HG03280 (cell line): ENCODE measurements around the gene PTPN18.
A peak's percentile ranks its signal among the peaks of the same experiment; 100 is the strongest.

Source experiments
- ATAC-seq: cut with Tn5 transposase; IDR thresholded peaks from one replicate; pipeline ENCODE4 v1.9.1; 2021; ENCODE audit warnings: mild to moderate bottlenecking, moderate library complexity; ENCODE audit not compliant: unreplicated experiment

PTPN18 gene

GRCh38 chr2:130339885-130340745 is 15.7 kb upstream of the PTPN18 start:
- no peak for ATAC-seq

- ATAC-seq: no peak
These were observed 14.3 kb upstream of the PTPN18 start for GRCh38 chr2:130341562-130342019.

GRCh38 chr2:130342020-130342532 is 13.8 kb upstream of the PTPN18 start:
- ATAC-seq: peak; percentile 78

DNA sequence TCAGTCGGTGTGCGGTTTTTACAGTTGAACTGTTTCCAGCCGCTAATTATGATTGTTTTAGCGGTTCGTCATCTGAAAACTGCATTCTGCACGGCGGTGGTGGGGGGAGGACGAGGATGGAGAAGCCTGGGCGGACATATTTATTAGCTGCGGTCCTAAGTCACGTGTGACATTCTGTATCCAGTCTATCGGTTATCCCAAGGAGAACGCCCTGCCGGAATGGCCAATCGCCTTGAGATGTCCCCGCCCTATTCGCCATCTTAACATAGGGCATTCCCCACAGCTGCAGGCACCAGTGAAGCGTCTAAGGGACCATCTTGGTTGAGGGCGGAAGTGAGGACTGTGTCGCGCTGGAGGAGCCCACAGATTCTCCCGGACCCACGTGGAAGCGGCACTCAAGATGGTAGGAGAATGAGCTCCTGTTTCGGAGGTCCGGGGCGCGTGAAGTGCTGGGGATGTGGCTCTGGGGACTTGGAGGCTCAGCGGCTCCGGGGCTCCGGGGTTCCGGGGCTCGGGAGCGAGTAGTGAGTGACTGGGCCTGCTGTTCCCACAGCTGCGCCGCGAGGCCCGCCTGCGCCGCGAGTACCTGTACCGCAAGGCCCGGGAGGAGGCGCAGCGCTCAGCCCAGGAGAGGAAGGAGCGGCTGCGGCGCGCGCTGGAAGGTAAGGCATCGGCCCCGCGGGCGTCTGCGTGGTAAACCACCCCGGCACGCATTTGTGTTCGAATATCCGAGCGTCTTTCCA is 13.2 kb upstream of the PTPN18 start, which contains the start of gene IMP4:
Gene IMP4 (plus strand): TSS at position 365 of the 743 bp plus-strand sequence. CDS start 36 bp downstream, at position 401.
- peak; percentile 86 for ATAC-seq

DNA sequence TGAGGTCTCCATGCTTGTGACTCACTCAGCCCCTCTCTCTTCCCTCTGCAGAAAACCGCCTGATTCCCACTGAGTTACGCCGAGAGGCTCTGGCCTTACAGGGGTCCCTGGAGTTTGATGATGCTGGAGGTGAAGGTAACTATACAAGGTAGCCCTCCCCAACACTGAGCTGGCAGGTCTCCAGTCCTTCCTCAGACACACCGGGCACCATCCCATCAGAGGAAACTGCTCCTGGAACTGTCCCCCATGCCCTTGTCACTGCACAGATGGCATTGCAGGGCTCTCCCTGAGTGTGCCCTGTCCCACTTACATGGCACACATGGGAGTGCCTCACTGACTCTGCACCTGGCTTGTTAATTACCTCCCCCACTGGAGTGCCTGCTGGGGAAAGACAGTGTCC is 11.3 kb upstream of the PTPN18 start:
- no peak for ATAC-seq

GRCh38 chr2:130345091-130345490 is 10.8 kb upstream of the PTPN18 start:
- no peak for ATAC-seq

GRCh38 chr2:130345611-130346010 is 10.2 kb upstream of the PTPN18 start:
- no peak for ATAC-seq

- no peak for ATAC-seq
These were observed 9.7 kb upstream of the PTPN18 start for GRCh38 chr2:130346041-130346740.

- no peak for ATAC-seq
These were observed 9.2 kb upstream of the PTPN18 start for GRCh38 chr2:130346741-130347066.

- ATAC-seq: no peak
These were observed 8.5 kb upstream of the PTPN18 start for GRCh38 chr2:130347220-130347925.

DNA sequence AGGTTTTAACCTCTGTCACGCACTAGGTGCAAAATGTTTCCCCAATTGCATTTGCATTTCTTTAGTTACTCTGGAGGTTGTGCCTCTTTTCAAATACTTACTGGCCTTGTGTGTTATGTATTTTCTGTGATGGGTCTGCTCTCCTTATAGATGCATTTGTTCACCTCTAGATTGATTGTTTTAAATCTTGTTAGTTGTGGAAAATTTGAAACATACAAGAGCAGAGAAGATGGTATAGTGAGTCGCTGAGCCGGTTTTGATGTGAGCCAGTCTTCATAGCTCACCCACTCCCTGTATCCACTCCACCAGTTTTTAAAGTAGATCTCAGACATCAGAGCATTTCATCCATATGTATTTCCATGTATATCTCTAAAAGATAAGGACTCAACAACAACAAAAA is 6.7 kb upstream of the PTPN18 start:
- no peak for ATAC-seq

DNA sequence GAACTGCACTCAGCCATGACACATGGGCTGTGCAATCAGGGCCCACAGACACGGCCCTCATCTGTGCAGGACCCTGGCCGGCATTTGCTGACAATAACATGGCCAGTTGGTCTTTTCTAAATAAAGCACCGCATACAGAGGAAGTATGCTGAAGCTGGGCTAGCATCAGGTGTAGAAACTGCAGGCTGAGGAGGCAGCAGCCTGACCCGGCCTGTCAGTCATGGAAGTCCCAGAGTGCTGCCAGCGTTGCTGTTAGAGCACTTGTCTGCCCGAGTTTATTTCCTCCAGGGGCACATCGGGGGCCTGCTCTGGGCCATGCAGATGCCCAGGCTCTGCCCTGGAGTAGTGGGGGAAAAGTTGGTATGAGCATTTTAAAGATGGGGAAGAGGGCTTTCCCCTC is 4.1 kb upstream of the PTPN18 start:
- ATAC-seq: no peak

DNA sequence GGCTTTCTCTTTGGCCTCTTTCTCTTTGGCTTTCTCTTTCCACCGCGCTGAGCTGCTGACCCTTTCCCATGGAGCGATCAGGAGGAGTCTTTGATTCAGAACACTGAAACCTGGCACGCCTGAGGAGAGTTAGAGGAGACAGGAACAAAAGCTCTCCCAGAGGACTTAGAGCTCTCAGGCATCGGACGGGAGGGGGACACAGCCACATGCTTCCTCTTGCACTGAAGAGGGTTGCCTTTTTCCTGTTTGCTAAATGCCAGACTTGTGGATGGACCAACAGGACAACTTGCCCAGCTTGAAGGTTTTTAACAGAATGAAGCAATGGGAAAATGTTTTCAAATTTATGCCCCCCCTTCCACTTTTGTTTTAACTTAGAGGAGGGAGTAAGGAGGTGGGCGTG is 3.6 kb upstream of the PTPN18 start:
- no peak for ATAC-seq

- no peak for ATAC-seq
These were observed 2.3 kb upstream of the PTPN18 start for GRCh38 chr2:130353291-130354138.

DNA sequence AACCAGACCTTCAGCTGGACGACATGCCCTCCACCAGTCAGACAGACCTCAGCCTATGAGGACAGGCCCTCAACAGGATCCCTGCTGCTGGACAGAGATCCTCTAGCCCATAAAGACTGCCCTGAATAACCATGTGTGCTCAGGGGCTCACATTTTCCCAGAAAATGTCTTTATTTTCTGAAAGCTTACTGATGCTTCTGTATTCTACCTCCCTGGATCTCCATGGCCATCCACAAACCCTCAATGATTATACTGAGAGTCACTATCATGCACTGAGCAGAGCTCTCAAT is 1.8 kb upstream of the PTPN18 start:
- no peak for ATAC-seq

- no peak for ATAC-seq
These were observed 681 bp upstream of the PTPN18 start for GRCh38 chr2:130355172-130355577.

GRCh38 chr2:130357864-130358263 is 2.0 kb downstream of the PTPN18 start:
- ATAC-seq: no peak

DNA sequence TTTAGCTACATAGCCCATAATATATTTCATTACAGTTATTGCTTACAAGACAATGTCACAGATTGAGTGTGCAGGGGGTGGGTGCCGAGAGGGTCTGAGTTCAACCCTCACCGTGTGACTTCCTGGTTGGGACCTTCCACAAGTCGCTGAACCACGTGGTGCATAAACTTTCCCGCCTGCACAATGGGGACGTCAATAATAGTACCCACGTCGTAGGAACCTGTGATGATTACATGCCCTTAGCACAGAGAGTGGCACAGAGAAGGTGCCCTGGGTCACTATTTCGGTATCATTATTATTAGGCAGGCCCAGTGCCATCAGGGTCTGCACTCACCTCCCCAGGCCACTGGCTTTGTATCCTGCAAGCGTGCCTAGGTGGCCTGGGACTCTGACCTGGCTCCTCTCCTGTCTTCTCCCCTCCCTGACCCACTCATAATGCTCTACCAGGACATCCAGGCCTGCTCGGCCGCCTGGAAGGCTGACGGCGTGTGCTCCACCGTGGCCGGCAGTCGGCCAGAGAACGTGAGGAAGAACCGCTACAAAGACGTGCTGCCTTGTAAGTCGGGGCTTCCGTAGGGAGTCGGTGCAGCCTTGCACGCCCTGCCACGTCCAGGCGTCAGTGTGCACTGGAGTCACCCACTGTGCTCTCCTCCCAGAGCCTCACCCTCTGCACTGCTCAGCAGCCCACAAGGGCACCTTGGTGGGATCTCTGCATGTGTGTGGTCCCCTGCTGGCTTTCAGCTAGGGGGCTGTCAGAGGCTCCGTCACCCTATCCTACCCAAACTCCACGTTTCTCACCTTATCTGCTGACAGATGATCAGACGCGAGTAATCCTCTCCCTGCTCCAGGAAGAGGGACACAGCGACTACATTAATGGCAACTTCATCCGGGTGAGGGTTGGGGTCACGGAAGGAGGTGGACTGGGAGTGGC is 2.8 kb downstream of the PTPN18 start:
- no peak for ATAC-seq

DNA sequence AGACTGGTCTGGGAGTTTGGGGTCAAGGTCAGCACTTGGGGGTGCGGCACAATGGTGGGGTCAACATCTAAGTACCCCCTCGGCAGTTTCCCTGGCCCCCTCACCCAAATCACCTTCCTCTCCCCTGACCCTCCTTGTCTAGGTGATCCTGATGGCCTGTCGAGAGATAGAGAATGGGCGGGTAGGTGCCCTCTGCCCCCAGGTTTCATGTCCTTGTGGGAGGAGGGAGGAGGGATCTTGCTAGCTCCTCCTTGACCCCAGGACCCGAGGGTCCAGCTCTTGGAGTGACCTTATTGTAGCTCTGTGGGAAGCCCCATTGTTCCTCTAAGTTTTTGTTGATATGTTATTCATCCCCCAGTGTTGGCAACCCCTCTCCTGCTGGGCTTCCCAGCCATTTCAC is 3.6 kb downstream of the PTPN18 start:
- ATAC-seq: no peak
